Activated CD4-positive, alpha-beta T cell treated with anti-CD3 and anti-CD28 coated beads, Interleukin-2, Interleukin-4, amounts not matched to agents 100 ng/mL and 50 ng/mL, durations not matched to agents 16 hours and 8 hours (primary cell): Measurements from ENCODE around the gene KLRD1.
"Not testable (repeated sequence)": the region's sequence is repeated elsewhere in the genome, so short reads cannot be mapped to it uniquely, and the experiment has no call there.

Experiments used
- DNase-seq: peaks from one replicate; pipeline ENCODE4 v3.0.0-alpha.2; 2020; ENCODE audit warnings: low spot score

KLRD1 gene

DNA sequence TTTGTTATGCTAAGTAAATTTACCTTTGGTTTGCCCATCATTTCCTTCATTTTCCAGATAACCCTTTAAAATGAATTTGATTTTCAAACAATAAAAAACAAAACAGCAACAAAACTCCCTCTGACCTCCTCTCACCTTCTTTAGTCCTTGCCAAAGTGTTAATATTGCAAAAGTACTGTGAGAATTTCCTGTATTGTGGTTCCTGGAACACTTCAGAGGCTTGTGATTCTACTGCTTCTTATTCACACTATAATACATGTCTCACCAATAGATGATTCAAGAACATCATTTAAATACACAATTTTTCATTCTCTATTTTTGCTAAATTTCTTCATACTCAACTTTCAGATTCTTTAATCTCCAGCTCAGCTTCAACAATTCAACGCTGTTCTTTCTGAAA lies at the start of gene KLRD1:
Gene KLRD1 (plus strand): TSS at position 241 of the 400 bp plus-strand sequence. CDS start 208 bp downstream, outside the sequence.
- DNase-seq = no peak

- no peak for DNase-seq
These were observed 46.7 kb upstream of the KLRD1 start for GRCh38 chr12:10260927-10261326.

DNA sequence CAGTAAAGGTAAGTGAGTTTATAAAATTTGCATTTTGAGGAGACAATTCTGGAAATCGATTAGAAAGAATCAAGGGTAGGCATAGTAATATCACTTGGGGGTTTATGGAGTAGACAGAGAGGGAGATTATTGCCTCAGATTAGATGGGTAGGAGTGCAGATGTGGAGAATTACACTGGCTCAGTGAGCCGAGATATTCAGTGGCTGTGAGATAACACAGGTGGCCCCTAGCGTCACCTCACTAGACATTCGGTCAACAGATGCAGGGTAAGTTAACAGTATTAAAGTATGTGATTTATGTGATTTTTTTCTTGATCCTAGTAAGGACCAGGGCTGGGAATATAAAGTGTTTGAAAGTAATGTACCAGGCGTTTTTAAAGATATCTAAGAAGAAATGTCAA lies 39.6 kb upstream of the KLRD1 start:
- no peak for DNase-seq

- no peak for DNase-seq
These were observed 35.2 kb upstream of the KLRD1 start for GRCh38 chr12:10272467-10272866.

DNA sequence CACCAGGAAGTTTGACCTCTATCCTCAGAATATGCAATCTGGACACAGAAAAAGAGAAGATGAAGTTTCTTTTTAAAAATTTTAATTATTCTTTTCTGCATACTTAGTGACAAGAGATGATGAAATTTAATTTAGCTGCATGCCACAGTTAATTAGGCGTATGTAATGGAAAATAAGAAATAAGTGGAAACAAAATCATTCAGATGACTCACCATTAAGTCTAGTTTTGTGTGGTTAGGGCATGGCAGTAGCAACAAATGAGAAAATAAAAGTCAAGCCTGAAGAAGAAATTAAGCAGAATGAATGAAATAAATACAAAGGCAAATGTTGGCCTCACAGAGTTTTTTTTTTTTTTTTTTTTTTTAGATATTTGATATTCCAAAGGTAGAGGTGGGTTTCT lies 30.9 kb upstream of the KLRD1 start:
- DNase-seq = no peak

GRCh38 chr12:10278104-10278503 lies 29.6 kb upstream of the KLRD1 start:
- DNase-seq = no peak

- no peak for DNase-seq
These were observed 27.7 kb upstream of the KLRD1 start for GRCh38 chr12:10279937-10280336.

GRCh38 chr12:10283027-10283426 lies 24.6 kb upstream of the KLRD1 start:
- no peak for DNase-seq

GRCh38 chr12:10285919-10286318 lies 21.8 kb upstream of the KLRD1 start:
- no peak for DNase-seq

DNA sequence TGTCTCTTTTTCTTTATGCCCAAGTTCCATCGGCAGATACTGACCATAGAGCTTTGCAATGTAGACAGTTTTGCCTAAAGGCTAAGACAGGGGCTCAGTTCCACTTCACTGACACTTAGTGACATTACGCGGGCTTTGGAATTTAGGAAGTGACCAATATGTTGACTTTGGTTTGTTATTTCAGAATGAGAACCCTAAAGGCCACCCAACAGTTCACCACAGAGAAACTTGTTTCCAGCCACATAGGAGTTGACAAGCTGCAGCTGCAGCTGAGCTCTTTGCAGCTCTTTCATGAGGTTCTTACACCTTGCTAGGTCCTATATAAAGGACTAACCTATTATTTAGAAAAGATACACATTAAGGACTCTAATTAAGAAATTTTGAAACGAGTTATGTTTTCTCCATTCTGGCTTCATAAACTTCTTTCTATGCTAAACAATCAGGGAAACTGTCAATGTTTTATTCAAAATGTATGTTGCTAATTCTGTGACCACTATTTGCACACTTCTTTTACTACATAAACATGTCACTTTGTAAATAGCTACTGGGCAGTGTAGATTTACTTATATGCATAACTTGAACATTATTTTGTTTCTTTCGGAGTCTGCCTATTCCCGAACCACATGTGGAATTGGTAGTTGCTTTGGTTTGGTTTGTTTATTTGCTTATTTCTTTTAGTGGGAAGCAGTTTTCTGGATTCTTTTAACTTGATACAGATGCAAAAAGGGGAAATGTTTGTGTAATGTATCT lies 18.5 kb upstream of the KLRD1 start:
- DNase-seq = peak; percentile 12

DNA sequence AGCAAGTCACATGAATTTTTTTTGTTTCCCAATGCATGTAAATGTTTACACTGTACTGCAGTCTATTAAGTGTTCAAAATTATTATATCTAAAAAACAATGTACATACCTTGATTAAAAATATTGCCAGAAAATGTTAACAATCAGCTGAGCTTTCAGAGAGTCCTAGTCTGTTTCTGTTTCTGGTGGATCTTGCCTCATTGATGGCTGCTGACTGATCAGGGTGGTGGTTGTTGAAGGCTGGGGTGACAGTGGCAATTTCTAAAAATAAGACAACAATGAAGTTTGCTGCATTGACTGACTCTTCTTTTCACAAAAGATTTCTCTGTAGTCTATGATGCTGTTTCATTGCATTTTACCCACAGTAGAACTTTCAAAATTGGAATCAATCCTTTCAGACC lies 16.6 kb upstream of the KLRD1 start:
- DNase-seq = no peak

DNA sequence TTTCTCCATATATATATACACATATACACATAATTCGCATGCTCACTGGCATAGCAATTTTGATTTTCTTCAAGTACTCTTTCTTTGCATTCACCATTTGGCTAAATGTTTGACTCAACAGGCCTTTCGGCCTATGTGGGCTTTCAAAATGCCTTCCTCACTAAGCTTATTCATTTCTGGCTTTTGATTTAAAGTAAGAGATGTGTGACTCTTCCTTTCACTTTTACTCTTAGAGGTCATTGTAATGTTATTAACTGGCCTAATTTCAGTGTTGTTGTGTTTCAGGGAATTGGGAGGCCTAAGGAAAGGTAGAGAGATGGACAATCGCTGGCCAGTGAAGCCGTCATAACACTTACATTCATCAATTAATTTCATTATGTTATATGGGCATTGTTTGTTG lies 14.5 kb upstream of the KLRD1 start:
- peak; percentile 61 for DNase-seq

- DNase-seq = no peak
These were observed 14.0 kb upstream of the KLRD1 start for GRCh38 chr12:10293570-10294227.

- DNase-seq = peak; percentile 32
These were observed 6.6 kb upstream of the KLRD1 start for GRCh38 chr12:10301103-10301502.

- peak; percentile 82 for DNase-seq
These were observed 3.5 kb upstream of the KLRD1 start for GRCh38 chr12:10304161-10304574.

DNA sequence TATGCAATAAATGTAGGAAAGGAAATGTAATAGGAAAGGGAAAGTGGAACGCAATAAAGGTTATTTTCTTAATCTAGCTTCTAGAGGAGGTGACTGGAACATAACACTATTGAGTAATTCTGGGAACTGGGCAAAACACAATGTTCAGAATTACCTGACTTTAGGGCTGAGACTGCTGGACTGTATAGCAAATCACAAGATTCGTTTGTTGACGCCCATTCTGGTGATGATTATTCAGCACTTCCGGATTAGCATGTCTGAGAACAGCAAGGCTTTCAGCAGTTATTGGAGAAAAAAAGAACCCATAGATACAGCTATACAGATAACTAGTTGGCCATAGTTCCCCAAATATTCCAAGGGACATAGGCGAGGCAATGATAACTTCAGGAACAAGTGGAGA lies 2.3 kb upstream of the KLRD1 start:
- peak; percentile 24 for DNase-seq

DNA sequence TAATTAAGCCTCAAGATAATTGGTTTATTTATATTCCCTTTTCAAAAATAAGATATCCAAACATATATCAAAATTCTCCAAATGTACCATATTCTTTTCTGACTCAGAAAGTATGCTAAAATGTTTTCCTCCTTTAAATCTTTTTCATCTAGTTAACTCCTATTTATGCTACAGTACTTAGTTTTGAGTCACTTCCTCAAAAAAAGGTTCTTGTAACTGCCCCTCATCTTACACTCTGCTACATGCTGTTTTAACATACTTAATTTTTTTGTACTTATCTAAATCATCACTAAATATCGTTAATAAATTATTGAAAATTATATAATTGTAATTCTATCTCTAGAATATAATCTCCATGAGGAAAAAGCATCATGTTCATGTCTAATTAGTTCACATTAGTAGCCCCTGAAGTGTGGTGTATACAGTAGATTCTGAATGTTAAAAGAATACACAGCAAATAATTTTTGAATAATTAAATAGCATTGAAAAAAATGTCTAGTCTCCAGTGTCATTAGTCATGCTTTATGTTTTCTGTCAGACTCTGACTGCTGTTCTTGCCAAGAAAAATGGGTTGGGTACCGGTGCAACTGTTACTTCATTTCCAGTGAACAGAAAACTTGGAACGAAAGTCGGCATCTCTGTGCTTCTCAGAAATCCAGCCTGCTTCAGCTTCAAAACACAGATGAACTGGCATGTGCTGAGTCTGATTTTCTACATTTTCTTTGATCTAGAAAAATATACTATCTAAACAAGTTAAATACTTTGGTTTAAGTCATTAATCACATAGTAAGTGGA lies 3.5 kb downstream of the KLRD1 start:
- no peak for DNase-seq

DNA sequence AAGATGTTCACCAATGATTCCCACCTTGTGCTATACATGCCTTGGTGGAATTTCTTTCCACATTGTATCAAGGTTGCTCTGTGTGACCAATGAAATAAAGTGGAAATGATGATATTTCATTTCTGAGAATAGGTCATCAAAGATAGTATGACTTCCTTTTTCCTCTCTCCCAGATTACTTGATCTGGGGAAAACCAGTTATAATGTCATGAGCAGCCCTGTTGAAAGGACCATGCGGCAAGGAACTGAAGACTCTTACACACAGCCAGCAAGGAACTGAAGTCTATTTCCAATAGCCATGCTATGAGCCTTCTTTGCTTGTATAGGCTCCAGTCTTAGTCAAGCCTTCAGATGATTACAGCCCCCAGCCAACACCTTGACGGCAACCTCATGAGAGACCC lies 11.7 kb downstream of the KLRD1 start:
- DNase-seq = no peak

GRCh38 chr12:10320643-10321042 lies 13.0 kb downstream of the KLRD1 start:
- DNase-seq = peak; percentile 58

- DNase-seq = not testable (repeated sequence)
These were observed 21.0 kb downstream of the KLRD1 start for GRCh38 chr12:10328691-10329090.

DNA sequence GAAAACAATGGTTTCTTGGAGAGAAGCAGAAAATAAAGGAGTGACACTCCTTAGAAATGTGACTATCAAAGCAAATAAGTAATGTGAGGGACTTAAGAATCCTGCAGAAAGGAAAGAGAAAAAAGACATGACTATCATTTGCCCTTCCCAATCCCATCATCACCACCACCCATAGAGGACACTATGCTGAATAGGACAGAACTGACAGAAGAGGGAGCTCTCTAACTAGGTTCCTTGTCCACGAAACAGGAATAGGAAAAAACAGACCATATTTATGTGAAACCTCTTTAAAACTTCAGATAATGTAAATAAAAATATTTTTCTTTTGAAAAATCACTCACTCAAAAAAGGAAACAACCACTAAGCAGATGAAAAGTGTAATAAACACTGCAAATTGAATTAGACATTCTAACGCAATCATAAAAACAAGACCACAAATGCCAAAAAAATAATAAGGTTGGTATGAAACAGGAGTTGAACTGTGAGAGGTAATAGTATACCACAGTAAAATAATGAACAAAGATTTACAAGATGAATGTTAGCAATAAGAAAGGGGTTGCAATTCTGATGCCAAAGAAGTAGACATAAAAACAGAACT lies 24.1 kb downstream of the KLRD1 start:
- no peak for DNase-seq

DNA sequence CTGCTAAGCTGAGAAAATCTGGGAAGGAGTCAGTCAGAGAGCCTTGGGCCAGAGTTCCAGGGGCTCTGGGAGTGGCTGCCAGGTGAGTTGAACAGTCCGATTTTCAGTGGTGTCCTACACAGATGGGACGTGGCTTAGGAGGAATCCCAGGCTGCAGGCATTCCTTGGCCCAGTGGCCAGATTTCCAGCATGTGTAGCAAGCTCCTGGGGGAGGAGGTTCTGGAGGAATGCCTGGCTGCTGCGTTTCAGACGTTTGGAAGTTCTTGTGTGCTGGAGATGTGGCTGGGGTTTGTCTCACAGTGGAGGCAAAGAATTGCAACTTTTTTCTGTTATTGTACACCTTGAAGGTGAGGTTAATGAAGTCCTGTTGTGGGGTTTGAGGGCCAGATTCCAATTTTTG lies 28.5 kb downstream of the KLRD1 start:
- DNase-seq = not testable (repeated sequence)
